PC-9 (cell line): ENCODE measurements around the gene SF3B2.

Source experiments
- EZH2 ChIP-seq: fragments of 200-600 bp; sonication (generic); IDR thresholded peaks from 2 replicates; pipeline ENCODE4 v1.8.0; 2017; ENCODE audit warnings: antibody characterized with exemption, low read depth
- TF ChIP-seq, protein P1 (sequence below): fragments of 200-600 bp; sonication (generic); conservative IDR thresholded peaks from 2 replicates; pipeline ENCODE4 v1.6.1; 2017; ENCODE audit warnings: mixed run types, antibody characterized with exemption, mild to moderate bottlenecking, moderate library complexity

DNA sequence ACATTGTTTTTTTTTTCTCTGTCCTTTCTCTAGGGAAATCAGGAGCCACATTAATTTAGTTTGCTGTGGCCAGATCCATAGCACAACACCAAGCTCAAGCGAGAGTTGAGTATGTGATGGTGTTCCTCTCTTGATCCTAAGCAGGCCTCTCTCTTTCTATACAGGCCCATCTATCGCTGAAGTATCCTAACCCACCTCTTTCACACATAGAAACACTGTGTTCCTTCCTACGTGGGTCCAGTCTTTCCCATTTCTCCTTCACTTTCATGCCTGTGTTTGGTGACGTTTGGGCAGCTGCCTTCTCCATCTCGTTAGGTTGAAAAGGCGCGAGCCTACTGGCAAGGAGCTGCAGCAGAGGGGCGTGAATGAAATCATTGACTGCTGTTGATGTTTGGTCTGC, 20.4 kb downstream of the SF3B2 start:
- TF ChIP-seq, protein P1, sequence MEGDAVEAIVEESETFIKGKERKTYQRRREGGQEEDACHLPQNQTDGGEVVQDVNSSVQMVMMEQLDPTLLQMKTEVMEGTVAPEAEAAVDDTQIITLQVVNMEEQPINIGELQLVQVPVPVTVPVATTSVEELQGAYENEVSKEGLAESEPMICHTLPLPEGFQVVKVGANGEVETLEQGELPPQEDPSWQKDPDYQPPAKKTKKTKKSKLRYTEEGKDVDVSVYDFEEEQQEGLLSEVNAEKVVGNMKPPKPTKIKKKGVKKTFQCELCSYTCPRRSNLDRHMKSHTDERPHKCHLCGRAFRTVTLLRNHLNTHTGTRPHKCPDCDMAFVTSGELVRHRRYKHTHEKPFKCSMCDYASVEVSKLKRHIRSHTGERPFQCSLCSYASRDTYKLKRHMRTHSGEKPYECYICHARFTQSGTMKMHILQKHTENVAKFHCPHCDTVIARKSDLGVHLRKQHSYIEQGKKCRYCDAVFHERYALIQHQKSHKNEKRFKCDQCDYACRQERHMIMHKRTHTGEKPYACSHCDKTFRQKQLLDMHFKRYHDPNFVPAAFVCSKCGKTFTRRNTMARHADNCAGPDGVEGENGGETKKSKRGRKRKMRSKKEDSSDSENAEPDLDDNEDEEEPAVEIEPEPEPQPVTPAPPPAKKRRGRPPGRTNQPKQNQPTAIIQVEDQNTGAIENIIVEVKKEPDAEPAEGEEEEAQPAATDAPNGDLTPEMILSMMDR = no peak
- TF ChIP-seq EZH2 = no peak
